ENCODE data around the gene MXI1. TPM values are rescaled to one million over a fixed set of nuclear protein-coding genes. Genes with fewer than 3 reads are reported as not detected.
A peak's percentile ranks its signal among the peaks of the same experiment; 100 is the strongest.

Gene MXI1
- total and polyA plus RNA-seq, 8 donors, result 16.5 to 79.3 (median 49.2) TPM

DNA sequence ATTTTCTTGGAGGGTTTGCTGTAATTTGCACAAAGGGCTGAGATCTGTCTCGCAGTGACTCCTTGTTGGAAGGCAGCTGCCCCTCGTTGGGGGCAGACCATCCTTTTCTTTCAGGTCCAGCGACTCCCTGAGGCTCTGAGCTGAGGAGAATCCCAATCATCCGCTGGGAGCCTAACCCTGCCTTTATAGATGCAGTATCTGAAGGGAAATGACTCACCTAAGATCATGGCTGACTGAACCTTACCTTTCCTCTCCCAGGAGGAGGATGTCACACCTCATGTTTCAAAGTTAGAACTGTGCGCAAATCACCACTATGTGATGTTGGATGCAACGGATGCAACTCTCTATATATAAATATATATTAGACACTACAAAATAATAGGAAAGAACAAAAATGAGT lies 36.4 kb upstream of the MXI1 start:
- no peaks in the 10 kb centered on the region for H3K9me3 ChIP-seq
- peak overlapping the region in 1 of 2 donors; percentile 30 for H3K27ac ChIP-seq
- TF ChIP-seq, protein P1, sequence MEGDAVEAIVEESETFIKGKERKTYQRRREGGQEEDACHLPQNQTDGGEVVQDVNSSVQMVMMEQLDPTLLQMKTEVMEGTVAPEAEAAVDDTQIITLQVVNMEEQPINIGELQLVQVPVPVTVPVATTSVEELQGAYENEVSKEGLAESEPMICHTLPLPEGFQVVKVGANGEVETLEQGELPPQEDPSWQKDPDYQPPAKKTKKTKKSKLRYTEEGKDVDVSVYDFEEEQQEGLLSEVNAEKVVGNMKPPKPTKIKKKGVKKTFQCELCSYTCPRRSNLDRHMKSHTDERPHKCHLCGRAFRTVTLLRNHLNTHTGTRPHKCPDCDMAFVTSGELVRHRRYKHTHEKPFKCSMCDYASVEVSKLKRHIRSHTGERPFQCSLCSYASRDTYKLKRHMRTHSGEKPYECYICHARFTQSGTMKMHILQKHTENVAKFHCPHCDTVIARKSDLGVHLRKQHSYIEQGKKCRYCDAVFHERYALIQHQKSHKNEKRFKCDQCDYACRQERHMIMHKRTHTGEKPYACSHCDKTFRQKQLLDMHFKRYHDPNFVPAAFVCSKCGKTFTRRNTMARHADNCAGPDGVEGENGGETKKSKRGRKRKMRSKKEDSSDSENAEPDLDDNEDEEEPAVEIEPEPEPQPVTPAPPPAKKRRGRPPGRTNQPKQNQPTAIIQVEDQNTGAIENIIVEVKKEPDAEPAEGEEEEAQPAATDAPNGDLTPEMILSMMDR (IDR thresholded peaks at IDR 0.05), result no peak
- intact Hi-C loops (cut with DNase I), result no loop called here
- ATAC-seq (no peak), DNase-seq (no peak)
- peaks cover 18 to 51% of the 10 kb centered on the region in 2 donors for H3K27me3 ChIP-seq
- H3K4me3 ChIP-seq, result no peak overlapping the region
- H3K4me1 ChIP-seq, result peaks cover 3 to 14% of the 10 kb centered on the region in 2 donors
- no peaks in the 10 kb centered on the region for H3K36me3 ChIP-seq

DNA sequence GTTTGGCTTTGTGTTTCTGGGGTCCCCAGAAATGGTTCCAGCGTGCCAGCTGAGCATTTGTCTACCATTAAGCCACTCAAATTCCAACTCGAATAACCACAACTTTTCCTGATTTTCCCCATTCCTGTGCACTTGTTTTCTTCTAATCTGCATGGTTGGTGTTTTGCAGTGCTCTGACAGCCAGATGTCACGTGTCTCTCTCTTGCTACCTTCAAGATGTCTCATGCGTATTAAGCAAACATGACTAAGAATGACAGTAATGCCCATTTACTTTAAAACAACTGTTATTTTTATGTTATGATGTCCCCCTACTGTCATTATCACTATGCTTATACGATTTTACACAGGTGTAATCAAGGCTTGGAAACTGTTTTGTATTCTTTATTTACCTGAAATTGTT lies 35.2 kb upstream of the MXI1 start:
- TF ChIP-seq, protein P1 (IDR thresholded peaks at IDR 0.05), result no peak
- peaks cover 18 to 44% of the 10 kb centered on the region in 2 donors for H3K27me3 ChIP-seq

DNA sequence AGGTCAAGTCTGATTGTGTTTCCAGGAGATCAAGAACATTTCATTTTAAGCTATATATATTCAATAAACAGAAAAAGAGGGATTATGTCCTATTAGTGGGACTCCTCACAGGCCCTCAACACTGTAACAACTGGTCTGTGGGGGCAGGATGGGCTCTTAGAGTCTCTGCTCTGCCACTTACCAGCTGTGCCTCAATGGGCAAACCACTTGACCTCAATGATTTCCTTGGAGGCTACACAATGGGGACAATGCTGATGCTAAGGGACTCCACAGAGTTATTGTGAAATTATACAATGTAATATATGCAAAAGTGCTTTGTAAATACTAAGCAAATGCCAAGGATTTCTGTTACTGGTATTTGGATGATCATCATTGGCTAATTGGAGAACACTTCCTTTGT lies 33.2 kb upstream of the MXI1 start:
- TF ChIP-seq, protein P1 (IDR thresholded peaks at IDR 0.05), result no peak
- no peak for ATAC-seq
- Histone ChIP-seq H3K27me3 (peaks cover 5 to 26% of the 10 kb centered on the region in 2 donors), H3K9me3 (no peaks in the 10 kb centered on the region), H3K4me3 (no peak overlapping the region), H3K4me1 (peaks cover 3 to 19% of the 10 kb centered on the region in 2 donors), H3K36me3 (no peaks in the 10 kb centered on the region), H3K27ac (no peak overlapping the region)
- intact Hi-C loops (cut with DNase I), result no loop called here
- no peak for DNase-seq

More for the DNA sequence above, 35.2 kb upstream of the MXI1 start:
- DNase-seq, result no peak
- Histone ChIP-seq H3K4me3 (no peak overlapping the region), H3K9me3 (no peaks in the 10 kb centered on the region), H3K27ac (no peak overlapping the region), H3K36me3 (no peaks in the 10 kb centered on the region), H3K4me1 (peaks cover 3 to 19% of the 10 kb centered on the region in 2 donors)
- intact Hi-C loops (cut with DNase I), result no loop called here
- ATAC-seq, result no peak

DNA sequence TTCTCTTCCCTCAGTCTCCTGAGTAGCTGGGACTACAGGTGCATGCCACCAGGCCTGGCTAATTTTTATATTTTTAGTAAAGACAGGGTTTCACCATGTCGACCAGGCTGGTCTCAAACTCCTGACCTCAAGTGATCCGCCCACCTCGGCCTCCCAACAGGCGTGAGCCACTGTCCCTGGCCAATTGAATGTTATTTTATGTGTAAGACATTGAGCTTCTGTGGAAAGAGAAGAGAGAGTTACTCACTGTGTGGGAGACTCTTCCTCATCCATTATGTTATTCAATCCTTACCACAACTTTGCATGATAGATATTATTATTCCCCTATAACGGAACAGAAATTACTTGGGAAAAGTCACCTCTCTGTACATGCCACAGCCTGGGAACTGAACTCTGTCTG lies 32.6 kb upstream of the MXI1 start:
- H3K27me3 ChIP-seq, result peaks cover 0 to 20% of the 10 kb centered on the region in 2 donors
- ATAC-seq (no peak), DNase-seq (no peak)
- H3K9me3 ChIP-seq, result no peaks in the 10 kb centered on the region
- intact Hi-C loops (cut with DNase I), result no loop called here
- no peak overlapping the region for H3K4me3 ChIP-seq
- no peak overlapping the region for H3K27ac ChIP-seq
- H3K4me1 ChIP-seq, result peaks cover 3 to 19% of the 10 kb centered on the region in 2 donors
- no peaks in the 10 kb centered on the region for H3K36me3 ChIP-seq
- TF ChIP-seq, protein P1 (IDR thresholded peaks at IDR 0.05), result no peak

DNA sequence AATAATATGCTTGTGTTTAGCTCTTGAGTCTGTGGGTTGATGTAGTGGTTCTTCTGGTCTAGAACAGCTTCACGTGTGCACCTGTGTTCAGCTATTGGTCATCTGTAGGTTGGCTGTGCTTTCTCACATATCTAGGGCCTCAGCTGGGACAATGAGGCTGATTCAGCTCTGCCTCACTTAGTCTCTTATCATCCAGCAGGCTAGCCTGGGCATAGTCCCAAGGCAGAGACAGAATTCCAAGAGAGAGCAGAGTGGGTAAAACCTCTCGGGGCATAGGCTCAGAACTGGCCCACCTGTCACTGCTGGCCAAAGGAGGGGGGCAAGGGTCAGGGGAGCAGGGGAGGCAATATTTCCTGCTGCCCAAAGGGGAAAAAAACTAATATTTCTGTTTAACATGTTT lies 32.0 kb upstream of the MXI1 start:
- ATAC-seq, result no peak
- no peak overlapping the region for H3K4me3 ChIP-seq
- H3K27ac ChIP-seq, result no peak overlapping the region
- H3K4me1 ChIP-seq, result peaks cover 3 to 13% of the 10 kb centered on the region in 2 donors
- no peaks in the 10 kb centered on the region for H3K36me3 ChIP-seq
- DNase-seq, result no peak
- H3K27me3 ChIP-seq, result peaks cover 0 to 14% of the 10 kb centered on the region in 2 donors
- no peaks in the 10 kb centered on the region for H3K9me3 ChIP-seq
- TF ChIP-seq, protein P1 (IDR thresholded peaks at IDR 0.05), result no peak
- intact Hi-C loops (cut with DNase I), result no loop called here
